Measurements from ENCODE around the gene SHB.

Gene SHB

GRCh38 chr9:37921546-37922300 lies 147.3 kb downstream of the SHB start:
- H3K27ac ChIP-seq, result no peak overlapping the region
- TF ChIP-seq CTCF (IDR thresholded peaks at IDR 0.05), result no peak

GRCh38 chr9:37921168-37921510 lies 147.9 kb downstream of the SHB start:
- TF ChIP-seq CTCF (IDR thresholded peaks at IDR 0.05) (no peak), ZFX (IDR thresholded peaks at IDR 0.05; ENCODE audit: borderline replicate concordance) (no peak)

GRCh38 chr9:37920471-37921167 lies 148.4 kb downstream of the SHB start:
- no peak overlapping the region for H3K27ac ChIP-seq
- no peak for TF ChIP-seq ZFX (IDR thresholded peaks at IDR 0.05; ENCODE audit: borderline replicate concordance)
- no peak for TF ChIP-seq CTCF (IDR thresholded peaks at IDR 0.05)

More at GRCh38 chr9:37921168-37921510, 147.9 kb downstream of the SHB start:
- no peak overlapping the region for H3K27ac ChIP-seq

GRCh38 chr9:37919956-37920335 lies 149.1 kb downstream of the SHB start:
- TF ChIP-seq CTCF (IDR thresholded peaks at IDR 0.05) (no peak), ZFX (IDR thresholded peaks at IDR 0.05; ENCODE audit: borderline replicate concordance) (no peak)
- H3K27ac ChIP-seq, result no peak overlapping the region

GRCh38 chr9:37919246-37919955 lies 149.6 kb downstream of the SHB start:
- H3K27ac ChIP-seq, result no peak overlapping the region
- TF ChIP-seq CTCF (IDR thresholded peaks at IDR 0.05) (no peak), ZFX (IDR thresholded peaks at IDR 0.05; ENCODE audit: borderline replicate concordance) (no peak)

GRCh38 chr9:37918665-37919170 lies 150.3 kb downstream of the SHB start:
- H3K27ac ChIP-seq, result no peak overlapping the region
- TF ChIP-seq CTCF (IDR thresholded peaks at IDR 0.05) (no peak), ZFX (IDR thresholded peaks at IDR 0.05; ENCODE audit: borderline replicate concordance) (no peak)

Data from 22Rv1 (cell line).